ENCODE measurements around the gene CHSY1. TPM values are rescaled to one million over a fixed set of nuclear protein-coding genes. Genes with fewer than 3 reads are reported as not detected.

CHSY1 gene
- total RNA-seq, 1 donor, result 41.5 TPM

DNA sequence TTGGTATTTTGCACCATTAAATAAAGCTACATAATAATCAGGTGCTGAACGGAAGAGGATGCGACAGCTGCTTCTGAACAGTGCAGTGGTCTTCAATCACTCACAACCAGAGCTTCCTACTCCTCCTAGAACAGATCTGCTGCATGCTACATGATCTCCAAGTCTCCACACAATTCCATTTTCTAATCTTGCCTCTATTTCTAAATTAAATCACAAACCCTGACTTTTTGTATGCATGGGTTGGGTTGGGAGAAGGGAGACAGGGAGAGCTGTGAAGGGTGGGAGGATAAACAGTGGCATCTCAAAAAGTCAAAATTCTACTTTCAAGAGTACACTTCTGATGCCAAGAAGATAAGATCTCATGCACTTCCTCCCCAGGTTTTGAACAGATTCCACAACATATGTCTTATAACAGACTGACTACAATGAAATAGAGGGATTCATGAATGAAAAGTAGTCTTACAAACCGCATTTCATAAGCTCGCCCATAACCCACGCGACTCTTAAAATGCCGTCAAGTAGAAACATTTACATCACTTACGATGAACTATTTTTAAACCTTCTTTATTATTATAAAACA is 57.2 kb downstream of the CHSY1 start:
- no peak for TF ChIP-seq CTCF (IDR thresholded peaks at IDR 0.05; ENCODE audit: insufficient read depth, low read depth, low read length)
- no peak overlapping the region for H3K4me3 ChIP-seq (ENCODE audit: low read depth, low read length)
- DNase-seq (ENCODE audit: low read depth), result peak; percentile 55

DNA sequence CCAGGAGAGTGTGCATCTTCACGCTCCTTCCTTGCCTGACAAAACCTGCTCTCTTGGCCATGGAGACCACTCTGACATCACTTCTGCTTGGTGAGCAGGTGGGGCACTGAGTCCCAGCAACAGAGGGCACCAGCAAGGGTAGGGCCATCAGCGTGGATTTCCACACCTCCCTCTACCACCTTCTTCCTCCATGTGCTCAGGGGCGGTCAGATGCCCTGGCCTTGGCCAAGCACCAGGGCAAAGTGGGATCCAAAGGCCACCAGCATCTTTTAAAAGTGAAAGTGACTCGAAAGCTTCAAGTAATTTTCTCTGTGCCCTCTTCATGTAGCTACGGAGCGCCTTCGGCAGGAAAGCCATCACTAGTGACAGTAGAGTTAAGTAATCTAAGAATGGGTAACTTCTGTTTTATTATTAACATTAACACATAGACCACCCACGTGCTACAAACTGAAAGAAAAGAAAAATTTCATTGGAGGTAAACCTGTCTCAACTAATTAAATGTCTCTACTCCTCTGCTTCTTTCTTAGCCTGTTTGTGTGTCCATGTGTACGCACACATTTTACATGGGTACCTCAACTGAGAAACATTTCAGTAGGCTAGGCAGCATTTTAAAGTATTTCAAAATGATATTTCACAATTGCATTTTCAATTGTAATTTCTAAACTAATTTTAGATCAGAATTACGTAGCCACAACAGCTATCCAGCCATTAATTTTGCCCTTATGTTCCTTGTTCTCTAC is 57.9 kb downstream of the CHSY1 start:
- peak overlapping the region; percentile 34 for H3K4me3 ChIP-seq (ENCODE audit: low read depth, low read length)
- TF ChIP-seq CTCF (IDR thresholded peaks at IDR 0.05; ENCODE audit: insufficient read depth, low read depth, low read length), result no peak
- peak; percentile 52 for DNase-seq (ENCODE audit: low read depth)

DNA sequence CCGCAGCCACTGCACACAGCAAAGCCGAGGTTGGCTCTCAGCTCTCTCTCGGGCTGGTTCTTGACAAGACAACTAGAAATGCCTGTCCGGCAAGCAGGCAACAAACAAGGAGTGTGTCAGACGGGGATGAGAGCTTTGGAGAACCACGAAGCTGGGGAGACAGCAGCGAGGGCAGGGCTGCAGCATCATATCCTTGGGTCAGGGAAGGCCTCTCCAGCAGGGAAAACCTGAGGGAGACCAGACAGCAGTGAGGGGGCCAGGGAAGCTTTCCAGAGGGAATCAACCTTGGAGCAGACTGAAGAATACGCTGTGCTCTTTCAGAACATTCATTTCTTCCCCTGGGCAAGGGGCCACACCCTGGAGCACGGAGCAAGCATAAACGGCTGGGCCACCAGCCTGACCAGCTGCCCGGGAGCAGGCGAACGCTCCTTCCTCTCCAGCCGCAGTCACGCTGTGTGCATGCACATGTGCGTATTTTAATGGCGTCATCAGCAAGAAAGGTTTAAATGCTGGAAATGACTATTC is 58.7 kb downstream of the CHSY1 start:
- TF ChIP-seq CTCF (IDR thresholded peaks at IDR 0.05; ENCODE audit: insufficient read depth, low read depth, low read length), result no peak
- peak overlapping the region; percentile 19 for H3K4me3 ChIP-seq (ENCODE audit: low read depth, low read length)
- DNase-seq (ENCODE audit: low read depth), result peak; percentile 81

- H3K4me3 ChIP-seq (ENCODE audit: low read depth, low read length), result no peak overlapping the region
- DNase-seq (ENCODE audit: low read depth), result peak; percentile 30
- TF ChIP-seq CTCF (IDR thresholded peaks at IDR 0.05; ENCODE audit: insufficient read depth, low read depth, low read length), result no peak
Measured at GRCh38 chr15:101192081-101192480, 59.8 kb downstream of the CHSY1 start.

- H3K4me3 ChIP-seq (ENCODE audit: low read depth, low read length), result no peak overlapping the region
- TF ChIP-seq CTCF (IDR thresholded peaks at IDR 0.05; ENCODE audit: insufficient read depth, low read depth, low read length), result no peak
- peak; percentile 52 for DNase-seq (ENCODE audit: low read depth)
Measured at GRCh38 chr15:101191242-101191641, 60.6 kb downstream of the CHSY1 start.

GRCh38 chr15:101190092-101190595 is 61.7 kb downstream of the CHSY1 start:
- no peak overlapping the region for H3K4me3 ChIP-seq (ENCODE audit: low read depth, low read length)
- no peak for TF ChIP-seq CTCF (IDR thresholded peaks at IDR 0.05; ENCODE audit: insufficient read depth, low read depth, low read length)
- peak; percentile 52 for DNase-seq (ENCODE audit: low read depth)
